K562 (cell line): ENCODE measurements around the gene TFAP2A.

Source experiments
- BRCA1 ChIP-seq, 2 experiments: fragments of 450-650 bp in 1 of 2; sonication (generic) in 1 of 2; formaldehyde crosslinking in 1 of 2; IDR thresholded peaks; 2 replicates each; pipeline versions ENCODE4 v1.5.0 to v1.6.1; 2017 to 2020; ENCODE audit warnings: mild to moderate bottlenecking in 1 of 2, missing genetic modification reagents in 1 of 2
- C11orf30 ChIP-seq: fragments of 450-650 bp; IDR thresholded peaks from 2 replicates; pipeline ENCODE4 v1.6.1; 2016; ENCODE audit warnings: low read depth, mild to moderate bottlenecking
- CHD1 ChIP-seq: fragments of 200-600 bp; sonication (generic); IDR thresholded peaks from one replicate; pipeline ENCODE4 v1.6.1; 2012; ENCODE audit warnings: mild to moderate bottlenecking, moderate library complexity, low read length, inconsistent platforms
- JUND ChIP-seq, 2 experiments: IDR thresholded peaks; 2 replicates in 1 of 2; 3 replicates in 1 of 2; pipeline ENCODE4 v1.6.1; 2011; ENCODE audit warnings: borderline replicate concordance in 2 of 2, low read depth in 2 of 2, low read length in 2 of 2, improper control_type of control experiment in 1 of 2, missing biosample characterization in 1 of 2, missing genetic modification characterization in 1 of 2, missing genetic modification reagents in 1 of 2
- KDM4B ChIP-seq, 2 experiments: fragments of 450-650 bp in 1 of 2; sonication (generic) in 1 of 2; IDR thresholded peaks; 2 replicates each; pipeline ENCODE4 v1.6.1; 2016 to 2017; ENCODE audit warnings: borderline replicate concordance in 2 of 2, antibody characterized with exemption in 1 of 2, low read depth in 1 of 2, mild to moderate bottlenecking in 1 of 2
- POLR2A ChIP-seq: fragments of 450-650 bp; conservative IDR thresholded peaks from 2 replicates; pipeline ENCODE4 v1.6.1; 2016
- SIN3A ChIP-seq, 2 experiments: fragments of 150-350 bp in 1 of 2; IDR thresholded peaks; 2 replicates each; pipeline ENCODE4 v1.6.1; 2011 to 2016; ENCODE audit warnings: borderline replicate concordance in 2 of 2, low read depth in 2 of 2, low read length in 2 of 2, mild to moderate bottlenecking in 2 of 2, moderate library complexity in 2 of 2; ENCODE audit not compliant: control insufficient read depth in 1 of 2
- TF ChIP-seq, protein P1 (sequence below), 3 experiments: IDR thresholded peaks in 2 of 3; conservative IDR thresholded peaks in 1 of 3; 2 replicates each; pipeline ENCODE4 v1.5.1; 2011 to 2012; ENCODE audit warnings: low read length in 3 of 3, mild to moderate bottlenecking in 3 of 3, control low read depth in 2 of 3, improper control_type of control experiment in 1 of 3, inconsistent platforms in 1 of 3, low read depth in 1 of 3, mixed read lengths in 1 of 3, moderate library complexity in 1 of 3; ENCODE audit not compliant: insufficient read depth in 2 of 3

GRCh38 chr6:10393544-10394225 is 21.2 kb downstream of the TFAP2A start:
- TF ChIP-seq SIN3A (IDR thresholded peaks at IDR 0.05; ENCODE audit: borderline replicate concordance in 2 of 2, control insufficient read depth in 1 of 2, low read depth in 2 of 2, low read length in 2 of 2) (no peak), POLR2A (no peak), C11orf30 (no peak), KDM4B (IDR thresholded peaks at IDR 0.05; ENCODE audit: borderline replicate concordance in 2 of 2, low read depth in 1 of 2) (no peak), BRCA1 (IDR thresholded peaks at IDR 0.05) (no peak), BRCA1 (CRISPR knock-in tag; IDR thresholded peaks at IDR 0.05) (no peak), JUND (IDR thresholded peaks at IDR 0.05; ENCODE audit: borderline replicate concordance, low read depth, low read length) (no peak), JUND (tag; IDR thresholded peaks at IDR 0.05; ENCODE audit: borderline replicate concordance, low read depth, low read length) (no peak), CHD1 (no peak)
- TF ChIP-seq, protein P1, sequence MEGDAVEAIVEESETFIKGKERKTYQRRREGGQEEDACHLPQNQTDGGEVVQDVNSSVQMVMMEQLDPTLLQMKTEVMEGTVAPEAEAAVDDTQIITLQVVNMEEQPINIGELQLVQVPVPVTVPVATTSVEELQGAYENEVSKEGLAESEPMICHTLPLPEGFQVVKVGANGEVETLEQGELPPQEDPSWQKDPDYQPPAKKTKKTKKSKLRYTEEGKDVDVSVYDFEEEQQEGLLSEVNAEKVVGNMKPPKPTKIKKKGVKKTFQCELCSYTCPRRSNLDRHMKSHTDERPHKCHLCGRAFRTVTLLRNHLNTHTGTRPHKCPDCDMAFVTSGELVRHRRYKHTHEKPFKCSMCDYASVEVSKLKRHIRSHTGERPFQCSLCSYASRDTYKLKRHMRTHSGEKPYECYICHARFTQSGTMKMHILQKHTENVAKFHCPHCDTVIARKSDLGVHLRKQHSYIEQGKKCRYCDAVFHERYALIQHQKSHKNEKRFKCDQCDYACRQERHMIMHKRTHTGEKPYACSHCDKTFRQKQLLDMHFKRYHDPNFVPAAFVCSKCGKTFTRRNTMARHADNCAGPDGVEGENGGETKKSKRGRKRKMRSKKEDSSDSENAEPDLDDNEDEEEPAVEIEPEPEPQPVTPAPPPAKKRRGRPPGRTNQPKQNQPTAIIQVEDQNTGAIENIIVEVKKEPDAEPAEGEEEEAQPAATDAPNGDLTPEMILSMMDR (IDR thresholded peaks at IDR 0.05 in 2 of 3, conservative IDR thresholded peaks at IDR 0.05 in 1 of 3; ENCODE audit: insufficient read depth in 2 of 3, low read depth in 1 of 3, low read length in 3 of 3), result no peak
